GM12801 (cell line): ENCODE measurements around the gene SNX9.

Source experiments
- TF ChIP-seq, protein P1 (sequence below): IDR thresholded peaks from one replicate; pipeline ENCODE4 v1.5.1; 2011; ENCODE audit warnings: control low read depth; ENCODE audit not compliant: insufficient read length; ENCODE audit errors: extremely low read depth

SNX9 gene

DNA sequence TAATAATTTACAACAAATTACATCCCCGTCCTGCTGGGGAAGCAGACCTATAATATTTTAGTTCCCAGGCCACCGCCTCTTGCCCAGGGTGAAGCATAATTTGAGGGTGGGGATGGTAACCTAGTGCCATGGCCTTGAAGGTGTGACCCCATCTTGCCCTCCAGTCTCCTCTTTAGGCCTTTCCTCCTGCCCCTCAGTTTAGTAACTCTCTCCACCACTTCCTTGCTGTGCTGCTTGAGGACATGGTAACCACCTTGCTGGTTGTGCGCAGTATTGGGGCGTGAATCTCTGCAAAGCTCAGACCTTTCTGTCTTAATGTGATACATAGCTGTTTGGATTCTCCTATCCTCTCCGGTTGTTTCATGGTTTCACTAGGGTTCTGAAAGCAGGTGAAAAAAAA, 16.6 kb downstream of the SNX9 start:
- TF ChIP-seq, protein P1, sequence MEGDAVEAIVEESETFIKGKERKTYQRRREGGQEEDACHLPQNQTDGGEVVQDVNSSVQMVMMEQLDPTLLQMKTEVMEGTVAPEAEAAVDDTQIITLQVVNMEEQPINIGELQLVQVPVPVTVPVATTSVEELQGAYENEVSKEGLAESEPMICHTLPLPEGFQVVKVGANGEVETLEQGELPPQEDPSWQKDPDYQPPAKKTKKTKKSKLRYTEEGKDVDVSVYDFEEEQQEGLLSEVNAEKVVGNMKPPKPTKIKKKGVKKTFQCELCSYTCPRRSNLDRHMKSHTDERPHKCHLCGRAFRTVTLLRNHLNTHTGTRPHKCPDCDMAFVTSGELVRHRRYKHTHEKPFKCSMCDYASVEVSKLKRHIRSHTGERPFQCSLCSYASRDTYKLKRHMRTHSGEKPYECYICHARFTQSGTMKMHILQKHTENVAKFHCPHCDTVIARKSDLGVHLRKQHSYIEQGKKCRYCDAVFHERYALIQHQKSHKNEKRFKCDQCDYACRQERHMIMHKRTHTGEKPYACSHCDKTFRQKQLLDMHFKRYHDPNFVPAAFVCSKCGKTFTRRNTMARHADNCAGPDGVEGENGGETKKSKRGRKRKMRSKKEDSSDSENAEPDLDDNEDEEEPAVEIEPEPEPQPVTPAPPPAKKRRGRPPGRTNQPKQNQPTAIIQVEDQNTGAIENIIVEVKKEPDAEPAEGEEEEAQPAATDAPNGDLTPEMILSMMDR: no peak

- TF ChIP-seq, protein P1: no peak
Measured at GRCh38 chr6:157840261-157840660, 17.2 kb downstream of the SNX9 start.

- TF ChIP-seq, protein P1: no peak
Measured at GRCh38 chr6:157840776-157841175, 17.7 kb downstream of the SNX9 start.

- TF ChIP-seq, protein P1: no peak
Measured at GRCh38 chr6:157841211-157841840, 18.3 kb downstream of the SNX9 start.

GRCh38 chr6:157842212-157842611, 19.2 kb downstream of the SNX9 start:
- TF ChIP-seq, protein P1: no peak

- TF ChIP-seq, protein P1: no peak
Measured at GRCh38 chr6:157845493-157846259, 22.6 kb downstream of the SNX9 start.

DNA sequence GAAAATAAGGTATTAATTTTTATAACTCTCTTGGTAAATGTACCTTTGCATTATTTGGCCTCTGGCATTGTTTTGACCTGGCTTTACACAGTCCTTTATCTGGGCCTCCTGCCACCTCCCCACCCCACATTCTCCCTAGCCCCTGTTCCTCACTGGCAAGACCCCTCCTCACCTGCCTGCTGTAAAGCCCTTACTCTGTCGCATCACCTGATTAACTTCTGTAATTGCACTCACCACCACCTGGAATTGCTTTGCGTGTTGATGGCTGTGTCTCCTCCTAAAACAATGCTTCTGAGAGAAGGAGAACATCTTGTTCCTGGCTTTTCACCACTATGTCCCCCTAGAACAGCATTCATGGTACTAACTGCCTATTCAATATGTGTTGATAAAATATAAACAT, 24.8 kb downstream of the SNX9 start:
- TF ChIP-seq, protein P1: no peak
